DND-41 (cell line): ENCODE data around the gene WFDC5.

Experiments
- ATAC-seq: fragments of 200-7000 bp; cut with Tn5 transposase; 3 replicates; pipeline ENCODE4 v1.9.1; 2021; ENCODE audit warnings: low read depth; ENCODE audit not compliant: insufficient read depth
- DNase-seq: peaks from one replicate; pipeline ENCODE4 v3.0.0-alpha.2; 2020
- H2AFZ ChIP-seq: 2 replicates; pipeline ENCODE4 v1.6.0; 2012; ENCODE audit warnings: low read depth, low read length
- H3K27ac ChIP-seq: 2 replicates; pipeline ENCODE4 v1.5.1; 2012; ENCODE audit warnings: low read length, inconsistent platforms
- H3K27me3 ChIP-seq: fragments of 200-600 bp; sonication (generic); 2 replicates; pipeline ENCODE4 v1.6.0; 2012; ENCODE audit warnings: low read length, mild to moderate bottlenecking, inconsistent platforms; ENCODE audit not compliant: insufficient read depth, poor library complexity
- H3K36me3 ChIP-seq: 2 replicates; pipeline ENCODE4 v1.5.1; 2012; ENCODE audit warnings: low read length, inconsistent platforms; ENCODE audit not compliant: insufficient read depth
- H3K4me1 ChIP-seq: 2 replicates; pipeline ENCODE4 v1.5.1; 2012; ENCODE audit warnings: mild to moderate bottlenecking, low read length; ENCODE audit not compliant: insufficient read depth
- H3K4me2 ChIP-seq: 2 replicates; pipeline ENCODE4 v1.6.0; 2012; ENCODE audit warnings: mild to moderate bottlenecking, moderate library complexity, low read length, inconsistent platforms; ENCODE audit not compliant: insufficient read depth
- H3K4me3 ChIP-seq, 2 experiments: fragments of 200-600 bp in 1 of 2; shearing (Covaris generic) in 1 of 2; 2 replicates each; pipeline ENCODE4 v1.5.1; 2012 to 2016; ENCODE audit warnings: inconsistent platforms in 2 of 2, low read length in 2 of 2, mild to moderate bottlenecking in 2 of 2, low read depth in 1 of 2, moderate library complexity in 1 of 2
- H3K79me2 ChIP-seq: 2 replicates; pipeline ENCODE4 v1.6.0; 2012; ENCODE audit warnings: low read length, inconsistent platforms; ENCODE audit not compliant: insufficient read depth
- H3K9ac ChIP-seq: 2 replicates; pipeline ENCODE4 v1.6.0; 2012; ENCODE audit warnings: low read depth, mild to moderate bottlenecking, inconsistent platforms, low read length, moderate library complexity
- H3K9me3 ChIP-seq: 2 replicates; pipeline ENCODE4 v1.5.1; 2012; ENCODE audit warnings: low read length, moderate library complexity, mild to moderate bottlenecking, inconsistent platforms; ENCODE audit not compliant: insufficient read depth, severe bottlenecking
- H4K20me1 ChIP-seq: 2 replicates; pipeline ENCODE4 v1.6.0; 2012; ENCODE audit warnings: low read length; ENCODE audit not compliant: insufficient read depth
- CTCF ChIP-seq: IDR thresholded peaks from 2 replicates; pipeline ENCODE4 v1.5.1; 2012; ENCODE audit warnings: borderline replicate concordance, low read length, moderate library complexity, mild to moderate bottlenecking; ENCODE audit not compliant: poor library complexity, severe bottlenecking; ENCODE audit errors: extremely low read depth
- EZH2 ChIP-seq: IDR thresholded peaks from 3 replicates; pipeline ENCODE4 v1.6.1; 2012; ENCODE audit warnings: borderline replicate concordance, low read depth, mild to moderate bottlenecking, moderate library complexity, low read length, inconsistent platforms; ENCODE audit not compliant: severe bottlenecking

WFDC5 gene

DNA sequence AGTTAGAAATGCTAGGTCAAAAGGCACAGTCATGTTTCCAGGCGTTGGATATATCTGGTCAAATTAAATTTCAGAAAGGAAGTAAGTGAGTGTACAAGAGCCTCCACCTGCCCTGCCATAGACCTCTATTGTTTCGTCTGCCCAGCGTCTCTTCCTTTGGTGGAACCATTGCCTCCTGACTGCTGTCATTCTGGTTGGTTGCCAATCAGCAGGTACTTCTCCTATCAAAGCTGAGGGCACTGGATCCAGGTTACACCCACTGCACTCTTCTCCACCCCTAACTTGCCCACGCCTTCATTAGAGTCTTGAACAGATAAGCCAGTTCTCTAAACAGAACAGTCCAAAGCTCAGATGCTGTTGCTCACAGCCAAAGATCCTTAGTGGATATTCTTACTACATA, 2.6 kb upstream of the WFDC5 start:
- H3K79me2 ChIP-seq: no peaks in the 10 kb centered on the region
- H3K27ac ChIP-seq: no peak overlapping the region
- H3K9me3 ChIP-seq: no peaks in the 10 kb centered on the region
- peaks cover 7% of the 10 kb centered on the region for H3K27me3 ChIP-seq
- no peak overlapping the region for H3K4me3 ChIP-seq
- TF ChIP-seq CTCF: no peak
- ATAC-seq: no peak
- DNase-seq: no peak
- H3K4me1 ChIP-seq: no peaks in the 10 kb centered on the region
- H3K36me3 ChIP-seq: no peaks in the 10 kb centered on the region
- H4K20me1 ChIP-seq: no peaks in the 10 kb centered on the region
- H3K9ac ChIP-seq: no peak overlapping the region
- no peak overlapping the region for H2AFZ ChIP-seq
- no peak overlapping the region for H3K4me2 ChIP-seq

DNA sequence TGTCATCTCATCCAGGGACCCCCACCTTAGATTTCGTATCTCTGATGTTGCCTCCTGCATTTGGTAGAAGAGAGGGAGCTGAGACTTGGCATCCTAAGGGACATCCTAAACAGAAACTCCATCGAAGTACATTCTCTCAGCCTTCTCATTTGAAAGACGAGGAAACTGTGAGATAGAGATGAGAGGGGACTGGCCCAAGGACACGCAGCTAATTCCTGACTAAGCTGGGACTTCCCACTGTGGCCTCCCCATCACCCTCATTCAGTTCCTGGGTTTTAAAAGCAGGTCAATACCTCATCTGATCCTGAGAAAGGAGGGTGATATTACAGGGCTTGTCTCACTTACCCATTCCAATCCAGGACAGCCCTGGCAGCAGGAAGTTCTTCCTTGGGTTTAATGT, 855 bp upstream of the WFDC5 start:
- Histone ChIP-seq H3K9ac (no peak overlapping the region), H3K4me3 (no peak overlapping the region), H2AFZ (no peak overlapping the region), H3K27me3 (peaks cover 2% of the 10 kb centered on the region), H3K4me1 (no peaks in the 10 kb centered on the region), H3K4me2 (no peak overlapping the region), H3K79me2 (no peaks in the 10 kb centered on the region), H3K36me3 (no peaks in the 10 kb centered on the region), H3K27ac (no peak overlapping the region), H3K9me3 (no peaks in the 10 kb centered on the region), H4K20me1 (no peaks in the 10 kb centered on the region)
- TF ChIP-seq CTCF (no peak), EZH2 (no peak)
- DNase-seq (no peak), ATAC-seq (no peak)

DNA sequence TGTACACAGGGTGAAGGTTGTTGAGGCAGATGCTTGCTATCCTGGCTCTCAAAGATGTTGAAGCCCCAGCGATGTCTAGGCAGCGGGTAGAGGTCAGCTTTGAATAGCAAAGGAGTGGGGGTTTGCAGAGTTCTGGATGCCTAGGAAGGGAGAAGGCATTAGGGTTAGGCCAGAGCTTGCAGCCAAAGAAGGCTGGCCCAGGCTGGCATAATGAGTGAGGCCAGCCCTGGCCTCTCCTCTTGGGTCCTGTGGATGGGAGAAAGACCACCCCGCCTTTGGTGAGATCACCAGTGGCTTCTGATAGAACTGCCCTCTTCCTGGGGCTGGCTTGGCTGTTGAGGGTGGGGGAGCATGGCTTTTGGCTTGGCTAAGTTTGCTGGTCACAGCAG, 406 bp upstream of the WFDC5 start:
- Histone ChIP-seq H2AFZ (no peak overlapping the region), H3K9ac (no peak overlapping the region), H3K36me3 (no peaks in the 10 kb centered on the region), H4K20me1 (no peaks in the 10 kb centered on the region), H3K27me3 (peaks cover 2% of the 10 kb centered on the region), H3K27ac (no peak overlapping the region), H3K4me3 (no peak overlapping the region), H3K9me3 (no peaks in the 10 kb centered on the region), H3K79me2 (no peaks in the 10 kb centered on the region), H3K4me1 (no peaks in the 10 kb centered on the region), H3K4me2 (no peak overlapping the region)
- no peak for ATAC-seq
- no peak for DNase-seq
- no peak for TF ChIP-seq CTCF
- no peak for TF ChIP-seq EZH2

GRCh38 chr20:45113865-45114264, 1.1 kb downstream of the WFDC5 start:
- Histone ChIP-seq H3K27ac (no peak overlapping the region), H3K4me1 (no peaks in the 10 kb centered on the region), H2AFZ (no peak overlapping the region), H3K27me3 (peaks cover 6% of the 10 kb centered on the region), H3K9ac (no peak overlapping the region), H3K4me2 (no peak overlapping the region), H3K9me3 (no peaks in the 10 kb centered on the region), H3K79me2 (no peaks in the 10 kb centered on the region), H4K20me1 (no peaks in the 10 kb centered on the region), H3K4me3 (no peak overlapping the region), H3K36me3 (no peaks in the 10 kb centered on the region)
- ATAC-seq: no peak
- TF ChIP-seq EZH2 (no peak), CTCF (no peak)
- DNase-seq: no peak
